ENCODE measurements around the gene DLGAP4. TPM values are rescaled to one million over a fixed set of nuclear protein-coding genes. Genes with fewer than 3 reads are reported as not detected.

Gene DLGAP4
- total RNA-seq, 1 experiment from 2014 or later, result 59.9 TPM

GRCh38 chr20:36298795-36299339, 7.3 kb upstream of the DLGAP4 start:
- DNase-seq (ENCODE audit: low spot score), result no peak
- ChIA-PET CTCF (no interaction called here), POLR2A (ENCODE audit: low non-redundant PET) (no interaction called here)
- TF ChIP-seq CTCF (conservative IDR thresholded peaks at IDR 0.05; ENCODE audit: low read depth, low read length) (no peak), EZH2 (IDR thresholded peaks at IDR 0.05; ENCODE audit: borderline replicate concordance, low read depth, low read length, poor library complexity, severe bottlenecking) (no peak)
- Histone ChIP-seq H3K4me1 (ENCODE audit: insufficient read depth, low read length, poor library complexity, severe bottlenecking) (no peaks in the 10 kb centered on the region), H3K27me3 (replicated peaks; ENCODE audit: insufficient read depth, low read depth, low read length, poor library complexity) (peaks cover 10% of the 10 kb centered on the region), H3K36me3 (ENCODE audit: insufficient read depth, low read length, poor library complexity, severe bottlenecking) (no peaks in the 10 kb centered on the region), H3K9me3 (ENCODE audit: low read depth, low read length, poor library complexity, severe bottlenecking) (no peaks in the 10 kb centered on the region), H3K27ac (ENCODE audit: low read depth, low read length, poor library complexity, severe bottlenecking) (no peak overlapping the region), H3K4me3 (ENCODE audit: low read depth, low read length, poor library complexity, severe bottlenecking) (no peak overlapping the region)
- no TSS peak for BruUV-seq (replicated peaks)
- intact Hi-C loops (cut with micrococcal nuclease; ENCODE audit: unreplicated experiment), result no loop called here

- TF ChIP-seq CTCF (conservative IDR thresholded peaks at IDR 0.05; ENCODE audit: low read depth, low read length) (no peak), EZH2 (IDR thresholded peaks at IDR 0.05; ENCODE audit: borderline replicate concordance, low read depth, low read length, poor library complexity, severe bottlenecking) (no peak)
- DNase-seq (ENCODE audit: low spot score), result no peak
- no peak overlapping the region for H3K27ac ChIP-seq (ENCODE audit: low read depth, low read length, poor library complexity, severe bottlenecking)
- no peaks in the 10 kb centered on the region for H3K4me1 ChIP-seq (ENCODE audit: insufficient read depth, low read length, poor library complexity, severe bottlenecking)
- intact Hi-C loops (cut with micrococcal nuclease; ENCODE audit: unreplicated experiment), result no loop called here
- BruUV-seq (replicated peaks), result no TSS peak
- no peak overlapping the region for H3K4me3 ChIP-seq (ENCODE audit: low read depth, low read length, poor library complexity, severe bottlenecking)
- H3K9me3 ChIP-seq (ENCODE audit: low read depth, low read length, poor library complexity, severe bottlenecking), result no peaks in the 10 kb centered on the region
- ChIA-PET CTCF (no interaction called here), POLR2A (ENCODE audit: low non-redundant PET) (no interaction called here)
- H3K36me3 ChIP-seq (ENCODE audit: insufficient read depth, low read length, poor library complexity, severe bottlenecking), result no peaks in the 10 kb centered on the region
- peaks cover 16% of the 10 kb centered on the region for H3K27me3 ChIP-seq (replicated peaks; ENCODE audit: insufficient read depth, low read depth, low read length, poor library complexity)
These were observed 6.7 kb upstream of the DLGAP4 start for GRCh38 chr20:36299459-36299858.

GRCh38 chr20:36301359-36302119, 4.6 kb upstream of the DLGAP4 start:
- no peak for DNase-seq (ENCODE audit: low spot score)
- ChIA-PET CTCF (no interaction called here), POLR2A (ENCODE audit: low non-redundant PET) (no interaction called here)
- H3K36me3 ChIP-seq (ENCODE audit: insufficient read depth, low read length, poor library complexity, severe bottlenecking), result no peaks in the 10 kb centered on the region
- peaks cover 33% of the 10 kb centered on the region for H3K27me3 ChIP-seq (replicated peaks; ENCODE audit: insufficient read depth, low read depth, low read length, poor library complexity)
- no peaks in the 10 kb centered on the region for H3K9me3 ChIP-seq (ENCODE audit: low read depth, low read length, poor library complexity, severe bottlenecking)
- H3K4me3 ChIP-seq (ENCODE audit: low read depth, low read length, poor library complexity, severe bottlenecking), result no peak overlapping the region
- H3K4me1 ChIP-seq (ENCODE audit: insufficient read depth, low read length, poor library complexity, severe bottlenecking), result peaks cover 1% of the 10 kb centered on the region
- TF ChIP-seq CTCF (conservative IDR thresholded peaks at IDR 0.05; ENCODE audit: low read depth, low read length) (no peak), EZH2 (IDR thresholded peaks at IDR 0.05; ENCODE audit: borderline replicate concordance, low read depth, low read length, poor library complexity, severe bottlenecking) (no peak)
- intact Hi-C loops (cut with micrococcal nuclease; ENCODE audit: unreplicated experiment), result no loop called here
- no TSS peak for BruUV-seq (replicated peaks)
- no peak overlapping the region for H3K27ac ChIP-seq (ENCODE audit: low read depth, low read length, poor library complexity, severe bottlenecking)

Measured in A673 (cell line).